Measurements from ENCODE around the gene AP5Z1. TPM values are rescaled to one million over a fixed set of nuclear protein-coding genes. Genes with fewer than 3 reads are reported as not detected.

AP5Z1 gene
- total RNA-seq, 1 experiment from 2014 or later: 70.7 TPM

- intact Hi-C loops (cut with micrococcal nuclease; ENCODE audit: unreplicated experiment): no loop called here
- peaks cover 39% of the 10 kb centered on the region for H3K36me3 Mint-ChIP-seq (ENCODE audit: insufficient read depth, unreplicated experiment)
- no peak overlapping the region for H3K27ac Mint-ChIP-seq (ENCODE audit: unreplicated experiment)
- no peak for TF ChIP-seq CTCF (IDR thresholded peaks at IDR 0.05; ENCODE audit: unreplicated experiment)
- no peak for DNase-seq
- CTCF ChIA-PET: no interaction called here
- H3K4me3 Mint-ChIP-seq (ENCODE audit: low read depth, unreplicated experiment): no peak overlapping the region
- no peaks in the 10 kb centered on the region for H3K9me3 Mint-ChIP-seq (ENCODE audit: low read depth, unreplicated experiment)
- H3K4me1 Mint-ChIP-seq (ENCODE audit: low read depth, unreplicated experiment): peaks cover 28% of the 10 kb centered on the region
- no peaks in the 10 kb centered on the region for H3K27me3 Mint-ChIP-seq (ENCODE audit: unreplicated experiment)
- BruUV-seq (replicated peaks): no TSS peak
Measured at GRCh38 chr7:4738711-4739527, 36.5 kb upstream of the AP5Z1 start.

DNA sequence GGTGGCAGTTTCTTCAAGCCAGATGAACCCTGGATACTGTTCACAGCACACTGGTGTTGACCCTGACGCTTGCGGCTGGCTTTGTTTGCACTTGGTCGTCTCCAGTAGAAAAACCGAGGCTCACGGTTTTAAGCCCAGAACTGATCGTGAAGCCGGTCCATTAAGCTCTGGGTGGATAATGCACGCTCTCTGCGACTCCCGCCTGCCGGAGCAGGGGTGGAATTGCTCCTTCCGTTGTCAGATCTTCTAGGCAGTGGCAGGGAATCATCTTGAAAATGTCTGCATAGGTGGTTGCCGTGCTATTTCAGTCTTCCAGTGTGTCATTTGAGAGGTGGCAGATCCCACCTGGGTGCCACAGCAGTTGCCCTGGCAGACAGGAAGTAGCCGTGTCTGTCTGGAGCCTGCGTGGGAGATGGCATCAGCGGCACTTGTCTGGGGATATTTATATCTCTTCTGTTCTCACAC is 35.9 kb upstream of the AP5Z1 start:
- no peaks in the 10 kb centered on the region for H3K27me3 Mint-ChIP-seq (ENCODE audit: unreplicated experiment)
- no peaks in the 10 kb centered on the region for H3K9me3 Mint-ChIP-seq (ENCODE audit: low read depth, unreplicated experiment)
- H3K4me3 Mint-ChIP-seq (ENCODE audit: low read depth, unreplicated experiment): no peak overlapping the region
- no peak overlapping the region for H3K27ac Mint-ChIP-seq (ENCODE audit: unreplicated experiment)
- intact Hi-C loops (cut with micrococcal nuclease; ENCODE audit: unreplicated experiment): no loop called here
- TF ChIP-seq CTCF (IDR thresholded peaks at IDR 0.05; ENCODE audit: unreplicated experiment): no peak
- CTCF ChIA-PET: no interaction called here
- BruUV-seq (replicated peaks): no TSS peak
- no peak for DNase-seq
- H3K4me1 Mint-ChIP-seq (ENCODE audit: low read depth, unreplicated experiment): peaks cover 28% of the 10 kb centered on the region
- peaks cover 41% of the 10 kb centered on the region for H3K36me3 Mint-ChIP-seq (ENCODE audit: insufficient read depth, unreplicated experiment)

DNA sequence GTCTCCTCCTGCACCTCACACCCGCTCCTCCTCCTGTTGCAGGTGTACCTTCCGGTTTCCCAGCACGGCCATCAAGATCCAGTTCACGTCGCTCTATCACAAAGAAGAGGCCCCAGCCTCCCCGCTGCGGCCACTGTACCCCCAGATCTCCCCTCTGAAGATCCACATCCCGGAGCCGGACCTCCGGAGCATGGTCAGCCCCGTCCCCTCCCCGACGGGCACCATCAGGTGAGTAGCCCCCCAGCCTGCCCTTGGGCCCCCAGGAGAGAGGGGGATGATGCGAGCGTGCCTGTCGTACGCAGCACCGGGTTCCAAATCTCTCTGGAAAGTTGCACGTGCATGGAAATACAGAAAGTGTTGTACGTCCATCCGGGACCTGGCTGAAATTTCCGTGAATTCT is 34.6 kb upstream of the AP5Z1 start:
- Mint-ChIP-seq H3K4me3 (ENCODE audit: low read depth, unreplicated experiment) (no peak overlapping the region), H3K36me3 (ENCODE audit: insufficient read depth, unreplicated experiment) (peaks cover 53% of the 10 kb centered on the region), H3K27me3 (ENCODE audit: unreplicated experiment) (no peaks in the 10 kb centered on the region), H3K9me3 (ENCODE audit: low read depth, unreplicated experiment) (no peaks in the 10 kb centered on the region), H3K27ac (ENCODE audit: unreplicated experiment) (no peak overlapping the region), H3K4me1 (ENCODE audit: low read depth, unreplicated experiment) (peaks cover 37% of the 10 kb centered on the region)
- no peak for TF ChIP-seq CTCF (IDR thresholded peaks at IDR 0.05; ENCODE audit: unreplicated experiment)
- CTCF ChIA-PET: no interaction called here
- BruUV-seq (replicated peaks): no TSS peak
- intact Hi-C loops (cut with micrococcal nuclease; ENCODE audit: unreplicated experiment): no loop called here
- no peak for DNase-seq

GRCh38 chr7:4742051-4742573 is 33.3 kb upstream of the AP5Z1 start:
- Mint-ChIP-seq H3K36me3 (ENCODE audit: insufficient read depth, unreplicated experiment) (peaks cover 66% of the 10 kb centered on the region), H3K27ac (ENCODE audit: unreplicated experiment) (peak overlapping the region; percentile 40), H3K4me3 (ENCODE audit: low read depth, unreplicated experiment) (no peak overlapping the region), H3K9me3 (ENCODE audit: low read depth, unreplicated experiment) (no peaks in the 10 kb centered on the region), H3K4me1 (ENCODE audit: low read depth, unreplicated experiment) (peaks cover 44% of the 10 kb centered on the region), H3K27me3 (ENCODE audit: unreplicated experiment) (no peaks in the 10 kb centered on the region)
- BruUV-seq (replicated peaks): no TSS peak
- intact Hi-C loops (cut with micrococcal nuclease; ENCODE audit: unreplicated experiment): no loop called here
- no peak for DNase-seq
- no peak for TF ChIP-seq CTCF (IDR thresholded peaks at IDR 0.05; ENCODE audit: unreplicated experiment)
- CTCF ChIA-PET: no interaction called here
